Karpas-422 (cell line): Measurements from ENCODE around the gene SAMD3. TPM values are rescaled to one million over a fixed set of nuclear protein-coding genes. Genes with fewer than 3 reads are reported as not detected.
"Not testable (repeated sequence)": the region's sequence is repeated elsewhere in the genome, so short reads cannot be mapped to it uniquely, and the experiment has no call there.

ENCODE experiments used
- DNase-seq: peaks from one replicate; pipeline ENCODE4 v3.0.0-alpha.2; 2015
- H2AFZ ChIP-seq: fragments of 200-600 bp; sonication (generic); 2 replicates; pipeline ENCODE4 v1.6.1; 2014; ENCODE audit warnings: antibody characterized with exemption, low read length, mixed read lengths
- H3K27ac ChIP-seq: fragments of 200-600 bp; sonication (generic); 2 replicates; pipeline ENCODE4 v1.5.1; 2014; ENCODE audit warnings: mild to moderate bottlenecking, low read length, moderate library complexity
- H3K27me3 ChIP-seq: fragments of 200-600 bp; sonication (generic); 2 replicates; pipeline ENCODE4 v1.6.1; 2014; ENCODE audit warnings: low read length, mixed read lengths
- H3K36me3 ChIP-seq: fragments of 200-600 bp; sonication (generic); 2 replicates; pipeline ENCODE4 v1.6.1; 2014; ENCODE audit warnings: low read length, mixed read lengths; ENCODE audit not compliant: insufficient read depth
- H3K4me1 ChIP-seq: fragments of 200-600 bp; sonication (generic); 2 replicates; pipeline ENCODE4 v1.6.1; 2014; ENCODE audit warnings: mild to moderate bottlenecking, low read length, mixed read lengths
- H3K4me2 ChIP-seq: fragments of 200-600 bp; sonication (generic); 2 replicates; pipeline ENCODE4 v1.6.1; 2014; ENCODE audit warnings: low read length, low read depth, mild to moderate bottlenecking; ENCODE audit not compliant: poor library complexity, severe bottlenecking
- H3K4me3 ChIP-seq: fragments of 200-600 bp; sonication (generic); 2 replicates; pipeline ENCODE4 v1.5.1; 2014; ENCODE audit warnings: mild to moderate bottlenecking, antibody characterized with exemption, low read length, mixed read lengths
- H3K79me2 ChIP-seq: fragments of 200-600 bp; sonication (generic); 2 replicates; pipeline ENCODE4 v1.6.1; 2014; ENCODE audit warnings: mild to moderate bottlenecking, low read length, mixed read lengths
- H3K9ac ChIP-seq: fragments of 200-600 bp; sonication (generic); 2 replicates; pipeline ENCODE4 v1.6.0; 2014; ENCODE audit warnings: low read length
- H3K9me2 ChIP-seq: fragments of 200-600 bp; sonication (generic), shearing (Covaris generic); replicated peaks from 2 replicates; pipeline ENCODE4 v1.6.0; 2014; ENCODE audit warnings: mild to moderate bottlenecking, low read length, moderate library complexity; ENCODE audit not compliant: insufficient read depth
- H3K9me3 ChIP-seq: fragments of 300-700, 200-600 bp; sonication (generic); 2 replicates; pipeline ENCODE4 v1.6.1; 2014; ENCODE audit warnings: low read length, mixed read lengths
- H4K20me1 ChIP-seq: fragments of 200-600 bp; sonication (generic); 2 replicates; pipeline ENCODE4 v1.6.1; 2014; ENCODE audit warnings: mild to moderate bottlenecking, antibody characterized with exemption, low read length, low read depth; ENCODE audit not compliant: insufficient read depth
- total RNA-seq: library from RNA; depleted of rRNA; stranded (reverse); fragments of >200 nt; shearing (Covaris generic); gene quantifications from 2 replicates; pipeline ENCODE4 v1.2.3, GENCODE V29; 2014; ENCODE audit warnings: low replicate concordance

Gene SAMD3
- total RNA-seq, 1 experiment from 2014 or later = not detected

DNA sequence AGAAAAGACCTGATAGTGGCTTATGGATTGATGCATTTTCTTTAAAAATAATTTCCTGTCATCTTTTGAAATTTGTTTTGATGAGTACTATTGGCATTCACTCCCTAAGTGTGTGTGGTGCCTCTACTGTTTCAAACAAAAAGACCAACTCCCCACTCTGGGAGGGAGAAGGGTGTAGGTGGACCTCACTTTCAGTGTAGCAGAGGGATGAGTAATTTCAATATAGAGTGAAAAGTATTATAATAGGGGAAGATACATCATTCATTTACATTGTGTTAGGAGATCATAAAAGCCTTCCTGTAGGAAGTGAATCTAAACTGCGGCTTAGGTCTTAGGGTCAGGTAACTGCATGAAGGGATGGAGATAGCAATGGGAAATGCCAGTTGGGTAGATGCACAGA lies 46.4 kb downstream of the SAMD3 start:
- Histone ChIP-seq H2AFZ (no peak overlapping the region), H3K36me3 (no peaks in the 10 kb centered on the region), H3K4me3 (no peak overlapping the region), H3K4me1 (no peaks in the 10 kb centered on the region), H3K9me3 (no peaks in the 10 kb centered on the region), H3K9ac (no peak overlapping the region), H3K27ac (no peak overlapping the region), H3K4me2 (no peak overlapping the region), H3K9me2 (no peaks in the 10 kb centered on the region), H4K20me1 (no peaks in the 10 kb centered on the region), H3K79me2 (no peaks in the 10 kb centered on the region), H3K27me3 (no peaks in the 10 kb centered on the region)
- no peak for DNase-seq

DNA sequence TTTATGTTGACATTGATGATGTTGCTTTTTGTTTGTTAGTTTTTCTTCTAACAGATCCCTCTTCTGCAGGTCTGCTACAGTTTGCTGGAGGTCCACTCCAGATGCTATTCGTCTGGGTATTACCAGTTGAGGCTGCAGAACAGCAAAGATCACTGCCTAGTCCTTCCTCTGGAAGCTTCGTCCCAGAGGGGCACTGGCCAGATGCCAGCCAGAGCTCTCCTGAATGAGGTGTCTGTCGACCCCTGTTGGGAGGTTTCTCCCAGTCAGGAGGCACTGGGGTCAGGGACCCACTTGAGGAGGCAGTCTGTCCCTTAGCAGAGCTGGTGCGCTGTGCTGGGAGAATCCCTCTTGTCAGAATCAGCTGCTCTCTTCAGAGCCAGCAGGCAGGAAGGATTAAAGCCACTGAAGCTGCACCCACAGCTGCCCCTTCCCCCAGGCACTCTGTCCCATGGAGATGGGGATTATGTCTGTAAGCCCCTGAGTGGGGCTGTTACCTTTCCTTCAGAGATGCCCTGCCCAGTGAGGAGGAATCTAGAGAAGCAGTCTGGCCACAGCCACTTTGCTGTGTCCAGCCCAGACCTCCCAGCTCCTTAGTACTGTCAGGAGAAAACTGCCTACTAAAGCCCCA lies 49.3 kb downstream of the SAMD3 start:
- not testable (repeated sequence) for H3K9ac ChIP-seq, H4K20me1 ChIP-seq, H3K27ac ChIP-seq, H3K79me2 ChIP-seq, H3K36me3 ChIP-seq, DNase-seq, H2AFZ ChIP-seq, H3K27me3 ChIP-seq, H3K9me2 ChIP-seq, H3K4me3 ChIP-seq, H3K4me1 ChIP-seq, H3K9me3 ChIP-seq, H3K4me2 ChIP-seq

DNA sequence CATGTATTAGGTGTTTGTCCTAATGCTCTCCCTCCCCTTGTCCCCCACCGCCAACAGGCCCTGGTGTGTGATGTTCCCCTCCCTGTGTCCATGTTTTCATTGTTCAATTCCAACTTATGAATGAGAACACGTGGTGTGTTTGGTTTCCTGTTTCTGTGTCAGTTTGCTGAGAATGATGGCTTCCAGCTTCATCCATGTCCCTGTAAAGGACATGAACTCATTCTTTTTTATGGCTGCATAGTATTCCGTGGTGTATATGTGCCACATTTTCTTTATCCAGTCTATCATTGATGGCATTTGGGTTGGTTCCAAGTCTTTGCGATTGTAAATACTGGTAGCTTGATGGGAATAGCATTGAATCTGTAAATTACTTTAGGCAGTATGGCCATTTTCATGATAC lies 52.6 kb downstream of the SAMD3 start:
- not testable (repeated sequence) for H3K79me2 ChIP-seq, H3K27ac ChIP-seq, H3K9me3 ChIP-seq, H3K4me3 ChIP-seq, H3K4me2 ChIP-seq, H2AFZ ChIP-seq, H4K20me1 ChIP-seq, H3K27me3 ChIP-seq, DNase-seq, H3K4me1 ChIP-seq, H3K36me3 ChIP-seq, H3K9me2 ChIP-seq, H3K9ac ChIP-seq

DNA sequence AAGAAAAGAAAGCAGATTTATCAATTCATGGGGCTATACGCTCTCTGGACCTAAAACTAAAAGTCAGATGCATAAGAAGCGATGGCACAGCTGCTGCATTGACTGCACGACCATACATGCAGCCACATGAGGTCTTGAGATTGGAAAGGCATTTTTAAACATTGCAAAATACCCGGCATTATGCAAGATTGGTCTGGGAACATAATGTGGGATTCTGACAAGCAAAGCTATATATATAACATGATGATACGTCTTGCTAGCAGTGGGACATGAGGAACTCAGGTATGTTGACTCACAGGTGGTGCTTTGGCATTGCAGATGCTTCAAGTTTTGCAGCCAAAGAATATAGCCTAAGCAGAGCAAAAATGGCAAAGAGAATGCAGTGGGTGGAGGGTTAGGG lies 55.1 kb downstream of the SAMD3 start:
- H3K4me2 ChIP-seq = no peak overlapping the region
- no peak for DNase-seq

DNA sequence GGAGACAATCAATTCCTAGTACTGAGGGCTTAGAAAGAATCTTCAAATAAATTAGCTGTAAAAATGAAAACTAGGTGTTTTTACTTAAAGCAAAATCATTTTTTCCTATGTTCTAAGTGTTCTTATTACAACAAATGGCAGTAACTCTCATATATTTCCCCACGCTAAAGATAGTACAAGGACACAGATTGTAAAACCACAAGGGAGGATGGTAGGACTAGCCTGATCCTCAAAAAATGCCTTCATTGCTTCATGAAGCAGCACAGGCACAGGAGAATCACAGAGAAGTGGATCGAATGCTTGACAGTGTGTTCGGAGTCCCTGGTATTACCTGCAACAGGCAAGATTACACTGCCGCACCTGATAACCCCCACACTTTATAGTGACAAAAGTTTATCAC lies 58.5 kb downstream of the SAMD3 start:
- Histone ChIP-seq H3K9me3 (no peaks in the 10 kb centered on the region), H3K27ac (no peak overlapping the region), H3K4me1 (no peaks in the 10 kb centered on the region), H3K36me3 (no peaks in the 10 kb centered on the region), H3K9ac (no peak overlapping the region), H4K20me1 (no peaks in the 10 kb centered on the region), H3K4me2 (no peak overlapping the region), H3K4me3 (no peak overlapping the region), H3K9me2 (no peaks in the 10 kb centered on the region), H3K79me2 (no peaks in the 10 kb centered on the region), H2AFZ (no peak overlapping the region), H3K27me3 (no peaks in the 10 kb centered on the region)
- no peak for DNase-seq

More for the DNA sequence above, 55.1 kb downstream of the SAMD3 start:
- H3K4me3 ChIP-seq = no peak overlapping the region
- H3K9ac ChIP-seq = no peak overlapping the region
- H3K4me1 ChIP-seq = no peaks in the 10 kb centered on the region
- no peaks in the 10 kb centered on the region for H3K9me2 ChIP-seq
- H3K27ac ChIP-seq = no peak overlapping the region
- H3K27me3 ChIP-seq = no peaks in the 10 kb centered on the region
- H4K20me1 ChIP-seq = no peaks in the 10 kb centered on the region
- no peaks in the 10 kb centered on the region for H3K36me3 ChIP-seq
- H3K9me3 ChIP-seq = no peaks in the 10 kb centered on the region
- H3K79me2 ChIP-seq = no peaks in the 10 kb centered on the region
- no peak overlapping the region for H2AFZ ChIP-seq

DNA sequence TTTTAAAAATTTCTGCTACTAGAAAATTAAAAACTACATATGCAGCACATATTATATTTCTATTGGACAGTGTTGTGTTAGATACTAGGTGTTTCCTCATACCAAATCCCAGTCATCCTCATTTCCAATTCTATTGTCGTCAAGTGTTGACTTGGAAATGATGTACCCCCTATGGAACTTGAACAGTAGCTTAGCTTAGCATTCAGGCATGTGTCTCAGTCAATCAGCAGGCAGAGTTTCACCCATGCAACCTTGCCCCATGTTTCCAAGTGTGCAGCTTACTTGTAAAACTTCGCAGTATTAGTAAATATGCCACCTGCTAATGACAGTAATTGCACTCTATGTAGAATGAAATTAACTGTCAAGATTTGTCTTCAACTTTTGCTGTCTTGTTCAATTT lies 59.5 kb downstream of the SAMD3 start:
- Histone ChIP-seq H2AFZ (no peak overlapping the region), H3K27ac (no peak overlapping the region), H3K27me3 (no peaks in the 10 kb centered on the region), H3K79me2 (no peaks in the 10 kb centered on the region), H4K20me1 (no peaks in the 10 kb centered on the region), H3K4me3 (no peak overlapping the region), H3K36me3 (no peaks in the 10 kb centered on the region), H3K9me3 (peaks cover 5% of the 10 kb centered on the region; the same call in 1 of the 2 replicates), H3K9ac (no peak overlapping the region), H3K4me2 (no peak overlapping the region), H3K9me2 (no peaks in the 10 kb centered on the region), H3K4me1 (no peaks in the 10 kb centered on the region)
- no peak for DNase-seq

DNA sequence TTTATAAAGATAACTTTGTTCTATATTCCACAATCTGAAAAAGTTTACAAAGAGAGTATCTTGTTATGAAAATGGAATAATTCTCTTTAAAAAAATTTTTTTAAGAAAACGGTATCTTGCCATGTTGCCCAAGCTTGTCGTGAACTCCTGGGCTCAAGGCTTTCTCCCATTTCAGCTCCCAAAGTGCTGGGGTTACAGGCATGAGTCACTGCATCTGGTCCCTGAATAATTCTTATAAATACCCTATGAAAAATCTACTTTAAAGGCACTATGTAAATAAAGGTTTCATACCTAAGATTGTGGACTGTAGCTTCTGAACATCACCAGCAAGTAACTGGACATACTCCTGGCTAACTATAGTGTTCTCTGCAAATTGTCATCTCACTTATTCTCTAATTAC lies 60.3 kb downstream of the SAMD3 start:
- Histone ChIP-seq H3K79me2 (no peaks in the 10 kb centered on the region), H3K4me2 (no peak overlapping the region), H3K27ac (no peak overlapping the region), H2AFZ (no peak overlapping the region), H3K4me1 (no peaks in the 10 kb centered on the region), H3K36me3 (no peaks in the 10 kb centered on the region), H3K9me2 (no peaks in the 10 kb centered on the region), H3K9me3 (peaks cover 5% of the 10 kb centered on the region; the same call in 1 of the 2 replicates), H3K9ac (no peak overlapping the region), H3K27me3 (0 out of 2 replicates have a peak, but pooled peaks cover 3% of the 10 kb centered on the region), H4K20me1 (no peaks in the 10 kb centered on the region), H3K4me3 (no peak overlapping the region)
- DNase-seq = no peak

DNA sequence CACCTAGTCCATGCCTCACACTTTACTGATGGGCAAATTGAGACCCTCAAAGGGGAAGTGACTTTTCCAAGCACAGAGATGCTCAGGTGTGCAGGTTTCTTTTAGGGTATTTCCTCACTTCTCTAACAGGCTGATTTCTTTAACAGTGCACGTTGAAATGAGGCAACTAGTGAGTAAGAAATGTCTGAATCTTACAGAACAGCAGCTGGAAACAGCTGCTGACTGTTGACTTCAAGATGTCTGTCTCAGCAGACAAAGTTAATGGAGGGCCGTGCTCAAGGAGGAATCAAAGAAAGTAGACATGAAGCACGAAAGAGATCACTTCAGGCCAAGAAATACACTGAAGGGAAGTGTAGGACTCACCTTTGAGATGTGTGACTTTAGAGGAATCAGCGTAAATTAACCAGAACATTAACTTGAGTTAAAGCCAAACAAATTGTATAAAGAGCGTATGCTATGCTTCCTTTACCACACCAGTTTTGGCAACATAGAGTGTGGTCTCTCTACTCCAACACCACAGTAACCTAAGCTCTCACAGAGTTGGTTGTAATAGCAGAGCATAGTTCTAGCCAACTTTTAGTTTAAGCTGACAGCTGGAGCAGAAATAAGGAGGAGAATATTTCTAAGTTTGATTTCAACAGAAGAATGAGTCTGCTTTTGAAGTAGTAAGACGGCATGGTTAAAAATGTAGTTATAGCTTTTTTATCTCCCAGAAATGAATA lies 60.9 kb downstream of the SAMD3 start:
- no peaks in the 10 kb centered on the region for H3K4me1 ChIP-seq
- 0 out of 2 replicates have a peak, but pooled peaks cover 3% of the 10 kb centered on the region for H3K27me3 ChIP-seq
- no peaks in the 10 kb centered on the region for H3K9me2 ChIP-seq
- H3K9me3 ChIP-seq = peaks cover 5% of the 10 kb centered on the region; the same call in 1 of the 2 replicates
- H4K20me1 ChIP-seq = no peaks in the 10 kb centered on the region
- H3K9ac ChIP-seq = no peak overlapping the region
- H2AFZ ChIP-seq = no peak overlapping the region
- no peak for DNase-seq
- no peak overlapping the region for H3K4me3 ChIP-seq
- H3K4me2 ChIP-seq = no peak overlapping the region
- H3K27ac ChIP-seq = no peak overlapping the region
- H3K79me2 ChIP-seq = no peaks in the 10 kb centered on the region
- H3K36me3 ChIP-seq = no peaks in the 10 kb centered on the region
